Sigmoid colon (tissue), 4 donors: ENCODE measurements around the gene SKIC8.

Experiments used
- CTCF ChIP-seq, 4 experiments: fragments of 450-650 bp in 3 of 4; fragments of 200-600 bp in 1 of 4; IDR thresholded peaks; one replicate each; pipeline ENCODE4 v1.5.1; 2016 to 2019; ENCODE audit warnings: antibody characterized with exemption in 4 of 4, mild to moderate bottlenecking in 3 of 4, moderate library complexity in 2 of 4
- EP300 ChIP-seq, 4 donors: sonication (generic); formaldehyde crosslinking; IDR thresholded peaks; one replicate each; pipeline ENCODE4 v1.6.1; 2017; ENCODE audit warnings: antibody characterized with exemption in 4 of 4
- POLR2A ChIP-seq, 2 donors: fragments of 450-650 bp; IDR thresholded peaks; one replicate each; pipeline ENCODE4 v1.6.1; 2016; ENCODE audit warnings: antibody characterized with exemption in 2 of 2, mild to moderate bottlenecking in 2 of 2, moderate library complexity in 2 of 2
- POLR2AphosphoS5 ChIP-seq, 4 donors: sonication (generic); formaldehyde crosslinking; IDR thresholded peaks; one replicate each; pipeline ENCODE4 v1.6.1; 2017; ENCODE audit warnings: antibody characterized with exemption in 4 of 4

- no peak for TF ChIP-seq POLR2AphosphoS5 (IDR thresholded peaks at IDR 0.05)
- TF ChIP-seq CTCF (IDR thresholded peaks at IDR 0.05): no peak
- no peak for TF ChIP-seq EP300 (IDR thresholded peaks at IDR 0.05)
- no peak for TF ChIP-seq POLR2A (IDR thresholded peaks at IDR 0.05)
Observed at GRCh38 chr15:78329625-78330024, 30.2 kb upstream of the SKIC8 start.
